Fibroblast of lung (primary cell): ENCODE data around the gene TUBG2. TPM values are rescaled to one million over a fixed set of nuclear protein-coding genes. Genes with fewer than 3 reads are reported as not detected.

Experiments used
- DNase-seq, 2 donors: peaks; one replicate each; pipeline versions ENCODE4 v3.0.0 to v3.0.0-alpha.2; 2010; ENCODE audit warnings: low read depth in 2 of 2
- H2AFZ ChIP-seq: 2 replicates; pipeline ENCODE4 v1.5.1; 2012; ENCODE audit warnings: low read length, control low read depth, inconsistent platforms
- H3K27ac ChIP-seq: 2 replicates; pipeline ENCODE4 v1.5.1; 2011; ENCODE audit warnings: low read length, control low read depth; ENCODE audit not compliant: insufficient read depth
- H3K27me3 ChIP-seq: 2 replicates; pipeline ENCODE4 v1.5.1; 2011; ENCODE audit warnings: mild to moderate bottlenecking, low read length; ENCODE audit not compliant: control insufficient read depth, insufficient read depth
- H3K36me3 ChIP-seq: 2 replicates; pipeline ENCODE4 v1.5.1; 2011; ENCODE audit warnings: low read length; ENCODE audit not compliant: control insufficient read depth, insufficient read depth
- H3K4me1 ChIP-seq: 2 replicates; pipeline ENCODE4 v1.5.1; 2011; ENCODE audit warnings: low read length; ENCODE audit not compliant: control insufficient read depth, insufficient read depth; ENCODE audit errors: extremely low read depth
- H3K4me2 ChIP-seq: 2 replicates; pipeline ENCODE4 v1.5.1; 2011; ENCODE audit warnings: low read length, control low read depth; ENCODE audit not compliant: insufficient read depth; ENCODE audit errors: extremely low read depth
- H3K4me3 ChIP-seq, 4 experiments: fragments of 200-600 bp in 1 of 4; sonication (generic) in 1 of 4; replicated peaks in 1 of 4; 2 replicates each; pipeline ENCODE4 v1.5.1; 2011 to 2016; ENCODE audit warnings: low read length in 4 of 4, low read depth in 3 of 4, mild to moderate bottlenecking in 3 of 4, control low read depth in 2 of 4, inconsistent platforms in 1 of 4, mixed read lengths in 1 of 4; ENCODE audit not compliant: insufficient read depth in 1 of 4; ENCODE audit errors: control extremely low read depth in 1 of 4
- H3K79me2 ChIP-seq: 2 replicates; pipeline ENCODE4 v1.5.1; 2012; ENCODE audit warnings: mild to moderate bottlenecking, low read length, inconsistent platforms; ENCODE audit not compliant: control insufficient read depth, insufficient read depth
- H3K9ac ChIP-seq: 2 replicates; pipeline ENCODE4 v1.5.1; 2011; ENCODE audit warnings: mild to moderate bottlenecking, low read length, control low read depth; ENCODE audit not compliant: insufficient read depth
- H3K9me3 ChIP-seq: 2 replicates; pipeline ENCODE4 v1.5.1; 2012; ENCODE audit warnings: low read depth, low read length; ENCODE audit not compliant: control insufficient read depth, insufficient read depth
- H4K20me1 ChIP-seq: 2 replicates; pipeline ENCODE4 v1.5.1; 2011; ENCODE audit warnings: low read length; ENCODE audit not compliant: control insufficient read depth, insufficient read depth; ENCODE audit errors: extremely low read depth
- EZH2 ChIP-seq: IDR thresholded peaks from 2 replicates; pipeline ENCODE4 v1.5.1; 2012; ENCODE audit warnings: low read length, control low read depth, mild to moderate bottlenecking; ENCODE audit errors: missing control alignments
- polyA plus RNA-seq, 2 donors: library from polyadenylated mRNA; depleted of rRNA in 1 of 2; stranded (reverse) in 1 of 2; unstranded in 1 of 2; fragments of >200 nt; gene quantifications; 2 replicates each; pipeline ENCODE4 v1.2.1, GENCODE V29; 2011 to 2012; ENCODE audit warnings: missing spikeins in 1 of 2
- total RNA-seq: library from RNA; depleted of rRNA; stranded (reverse); fragments of >200 nt; gene quantifications from 2 replicates; pipeline ENCODE4 v1.2.1, GENCODE V29; 2014
- TF ChIP-seq, protein P1 (sequence below), 2 donors: IDR thresholded peaks in 1 of 2; conservative IDR thresholded peaks in 1 of 2; 1 replicate in 1 of 2; 2 replicates in 1 of 2; pipeline ENCODE4 v1.5.1; 2011 to 2012; ENCODE audit warnings: low read length in 2 of 2, control low read depth in 1 of 2, inconsistent platforms in 1 of 2, low read depth in 1 of 2, mild to moderate bottlenecking in 1 of 2

Gene TUBG2
- total and polyA plus RNA-seq, 2 donors (not counting 1 experiment from before 2014, with no cell fraction given), result 11.6 to 13.5 TPM

- DNase-seq, result no peak
Measured at GRCh38 chr17:42640121-42640520, 19.0 kb upstream of the TUBG2 start.

GRCh38 chr17:42642336-42642735 lies 16.7 kb upstream of the TUBG2 start:
- DNase-seq, result no peak
- Histone ChIP-seq H3K4me2 (no peak overlapping the region), H3K4me3 (no peak overlapping the region), H3K4me1 (no peaks in the 10 kb centered on the region), H3K27ac (no peak overlapping the region), H3K9me3 (no peaks in the 10 kb centered on the region), H2AFZ (no peak overlapping the region), H3K79me2 (no peaks in the 10 kb centered on the region), H4K20me1 (no peaks in the 10 kb centered on the region), H3K9ac (no peak overlapping the region), H3K27me3 (peaks cover 10% of the 10 kb centered on the region), H3K36me3 (no peaks in the 10 kb centered on the region)
- TF ChIP-seq EZH2, result no peak
- TF ChIP-seq, protein P1, sequence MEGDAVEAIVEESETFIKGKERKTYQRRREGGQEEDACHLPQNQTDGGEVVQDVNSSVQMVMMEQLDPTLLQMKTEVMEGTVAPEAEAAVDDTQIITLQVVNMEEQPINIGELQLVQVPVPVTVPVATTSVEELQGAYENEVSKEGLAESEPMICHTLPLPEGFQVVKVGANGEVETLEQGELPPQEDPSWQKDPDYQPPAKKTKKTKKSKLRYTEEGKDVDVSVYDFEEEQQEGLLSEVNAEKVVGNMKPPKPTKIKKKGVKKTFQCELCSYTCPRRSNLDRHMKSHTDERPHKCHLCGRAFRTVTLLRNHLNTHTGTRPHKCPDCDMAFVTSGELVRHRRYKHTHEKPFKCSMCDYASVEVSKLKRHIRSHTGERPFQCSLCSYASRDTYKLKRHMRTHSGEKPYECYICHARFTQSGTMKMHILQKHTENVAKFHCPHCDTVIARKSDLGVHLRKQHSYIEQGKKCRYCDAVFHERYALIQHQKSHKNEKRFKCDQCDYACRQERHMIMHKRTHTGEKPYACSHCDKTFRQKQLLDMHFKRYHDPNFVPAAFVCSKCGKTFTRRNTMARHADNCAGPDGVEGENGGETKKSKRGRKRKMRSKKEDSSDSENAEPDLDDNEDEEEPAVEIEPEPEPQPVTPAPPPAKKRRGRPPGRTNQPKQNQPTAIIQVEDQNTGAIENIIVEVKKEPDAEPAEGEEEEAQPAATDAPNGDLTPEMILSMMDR (conservative IDR thresholded peaks at IDR 0.05 in 1 of 2, IDR thresholded peaks at IDR 0.05 in 1 of 2; ENCODE audit: low read depth in 1 of 2, low read length in 2 of 2), result no peak

More at GRCh38 chr17:42640121-42640520, 19.0 kb upstream of the TUBG2 start:
- H3K4me2 ChIP-seq, result no peak overlapping the region
- no peak overlapping the region for H2AFZ ChIP-seq
- no peaks in the 10 kb centered on the region for H3K36me3 ChIP-seq
- H3K79me2 ChIP-seq, result no peaks in the 10 kb centered on the region
- H3K9me3 ChIP-seq, result no peaks in the 10 kb centered on the region
- H3K4me1 ChIP-seq, result no peaks in the 10 kb centered on the region
- no peak overlapping the region for H3K27ac ChIP-seq
- TF ChIP-seq, protein P1 (conservative IDR thresholded peaks at IDR 0.05 in 1 of 2, IDR thresholded peaks at IDR 0.05 in 1 of 2; ENCODE audit: low read depth in 1 of 2, low read length in 2 of 2), result no peak
- TF ChIP-seq EZH2, result no peak
- H3K4me3 ChIP-seq, result no peak overlapping the region
- H3K9ac ChIP-seq, result no peak overlapping the region
- peaks cover 5% of the 10 kb centered on the region for H3K27me3 ChIP-seq
- no peaks in the 10 kb centered on the region for H4K20me1 ChIP-seq

GRCh38 chr17:42647778-42648177 lies 11.3 kb upstream of the TUBG2 start:
- Histone ChIP-seq H3K36me3 (no peaks in the 10 kb centered on the region), H3K4me2 (no peak overlapping the region), H3K9me3 (no peaks in the 10 kb centered on the region), H3K27ac (no peak overlapping the region), H4K20me1 (no peaks in the 10 kb centered on the region), H2AFZ (no peak overlapping the region), H3K27me3 (peaks cover 4% of the 10 kb centered on the region), H3K4me3 (no peak overlapping the region), H3K79me2 (no peaks in the 10 kb centered on the region), H3K9ac (no peak overlapping the region), H3K4me1 (no peaks in the 10 kb centered on the region)
- no peak for DNase-seq
- TF ChIP-seq, protein P1 (conservative IDR thresholded peaks at IDR 0.05 in 1 of 2, IDR thresholded peaks at IDR 0.05 in 1 of 2; ENCODE audit: low read depth in 1 of 2, low read length in 2 of 2), result no peak
- no peak for TF ChIP-seq EZH2
